Skeletal muscle tissue (tissue), 4 donors: ENCODE results near the gene DCPS. TPM values are rescaled to one million over a fixed set of nuclear protein-coding genes. Genes with fewer than 3 reads are reported as not detected.

ENCODE experiments used
- H3K27ac ChIP-seq: one replicate; pipeline ENCODE4 v1.7.0; 2013; ENCODE audit warnings: mild to moderate bottlenecking, low read depth, low read length, inconsistent platforms
- H3K27me3 ChIP-seq, 3 donors: one replicate each; pipeline ENCODE4 v1.7.0; 2013; ENCODE audit warnings: low read length in 3 of 3; ENCODE audit not compliant: control insufficient read depth in 3 of 3, insufficient read depth in 3 of 3
- H3K36me3 ChIP-seq, 3 donors: one replicate each; pipeline ENCODE4 v1.7.0; 2013; ENCODE audit warnings: low read length in 3 of 3; ENCODE audit not compliant: control insufficient read depth in 3 of 3, insufficient read depth in 3 of 3
- H3K4me1 ChIP-seq, 3 donors: one replicate each; pipeline ENCODE4 v1.7.0; 2013; ENCODE audit warnings: low read length in 3 of 3, mild to moderate bottlenecking in 3 of 3; ENCODE audit not compliant: control insufficient read depth in 3 of 3, insufficient read depth in 3 of 3
- H3K4me3 ChIP-seq, 3 donors: one replicate each; pipeline ENCODE4 v1.7.0; 2013; ENCODE audit warnings: low read length in 3 of 3
- H3K9ac ChIP-seq, 3 donors: one replicate each; pipeline ENCODE4 v1.7.0; 2013; ENCODE audit warnings: low read length in 3 of 3, mild to moderate bottlenecking in 3 of 3, moderate library complexity in 2 of 3, low read depth in 1 of 3
- H3K9me3 ChIP-seq, 3 donors: one replicate each; pipeline ENCODE4 v1.7.0; 2013; ENCODE audit warnings: low read length in 3 of 3; ENCODE audit not compliant: control insufficient read depth in 3 of 3
- total RNA-seq: library from RNA; depleted of rRNA; stranded (reverse); fragments of >200 nt; gene quantifications from one replicate; pipeline ENCODE4 v1.2.3, GENCODE V29; 2014
- donor health status: Osteomylitis.

The DCPS gene
- total RNA-seq, 1 donor from 2014 or later, result 8.4 TPM

DNA sequence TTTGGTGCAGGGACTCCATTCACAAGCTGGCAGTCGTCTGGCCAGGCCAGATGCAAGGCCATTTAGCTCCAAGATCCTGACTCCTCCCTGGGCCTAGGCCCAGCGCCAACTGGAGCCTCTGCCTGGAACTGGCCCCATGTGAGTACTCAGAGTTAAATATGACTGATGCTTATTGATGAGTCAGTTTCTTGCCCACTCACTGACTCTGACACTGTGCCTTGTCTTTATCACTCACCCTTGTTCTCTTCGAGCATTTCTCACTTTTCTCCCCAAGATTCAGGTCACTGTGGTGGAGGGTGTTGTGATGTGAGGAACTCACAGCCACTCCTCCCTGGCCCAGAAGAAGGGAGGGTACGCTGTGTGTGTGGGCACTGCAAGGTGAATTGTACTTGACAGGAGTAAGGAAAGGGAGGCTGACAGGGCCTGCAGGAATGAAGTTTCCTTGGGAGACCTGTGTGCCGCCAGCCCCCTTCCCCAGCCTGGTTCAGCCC, 28.4 kb downstream of the DCPS start:
- Histone ChIP-seq H3K4me1 (peaks cover 23 to 35% (median 30%) of the 10 kb centered on the region in 3 donors), H3K9ac (no peak overlapping the region), H3K27me3 (no peaks in the 10 kb centered on the region), H3K4me3 (no peak overlapping the region), H3K27ac (no peak overlapping the region), H3K36me3 (peaks cover 11 to 18% (median 15%) of the 10 kb centered on the region in 3 donors), H3K9me3 (no peaks in the 10 kb centered on the region)

GRCh38 chr11:126333142-126333541, 29.3 kb downstream of the DCPS start:
- H3K36me3 ChIP-seq, result peaks cover 16 to 21% (median 16%) of the 10 kb centered on the region in 3 donors
- H3K4me1 ChIP-seq, result peaks cover 23 to 39% (median 34%) of the 10 kb centered on the region in 3 donors
- no peak overlapping the region for H3K27ac ChIP-seq
- no peaks in the 10 kb centered on the region for H3K9me3 ChIP-seq
- H3K9ac ChIP-seq, result no peak overlapping the region
- no peak overlapping the region for H3K4me3 ChIP-seq
- no peaks in the 10 kb centered on the region for H3K27me3 ChIP-seq

DNA sequence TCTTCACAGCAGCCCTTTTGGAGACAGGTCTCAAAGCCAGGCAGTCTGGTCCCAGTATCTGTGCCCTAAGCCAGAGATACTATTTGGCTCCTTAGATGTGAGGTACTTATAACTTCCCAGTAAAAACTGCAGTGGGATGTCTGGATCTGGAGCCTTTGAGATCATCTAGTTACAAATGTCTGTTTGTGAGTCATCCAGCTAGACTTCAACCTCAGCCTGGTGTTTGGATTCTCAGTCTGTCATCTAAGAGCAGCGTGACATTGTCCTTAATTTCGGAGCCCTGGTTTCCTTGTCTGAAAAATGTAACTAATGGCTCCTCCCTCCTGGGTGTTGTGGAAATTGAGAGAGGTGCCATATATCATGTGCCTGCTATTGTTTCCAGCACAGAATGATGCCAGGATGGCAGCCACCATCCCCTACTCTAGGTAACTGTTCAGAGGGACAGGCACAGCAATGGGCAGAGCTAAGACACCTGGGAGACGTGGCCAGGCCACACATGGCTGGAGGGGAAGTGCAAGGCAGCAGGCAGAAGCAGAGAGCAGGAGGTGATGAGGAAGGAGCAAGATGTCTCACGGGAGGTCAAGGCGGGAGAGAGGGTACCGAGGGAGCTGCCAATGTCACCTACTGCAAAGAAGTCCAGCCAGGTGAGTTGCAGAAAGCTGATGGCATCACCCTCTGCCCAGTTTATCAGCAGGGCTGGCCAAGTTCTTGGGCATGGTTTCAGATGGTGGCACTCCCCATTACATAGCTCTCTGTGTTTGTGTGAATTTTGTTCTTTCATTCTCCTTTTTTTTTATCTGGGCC, 31.0 kb downstream of the DCPS start:
- no peak overlapping the region for H3K27ac ChIP-seq
- no peak overlapping the region for H3K9ac ChIP-seq
- no peaks in the 10 kb centered on the region for H3K9me3 ChIP-seq
- peaks cover 26 to 41% (median 38%) of the 10 kb centered on the region in 3 donors for H3K4me1 ChIP-seq
- H3K36me3 ChIP-seq, result peaks cover 22 to 27% (median 25%) of the 10 kb centered on the region in 3 donors
- H3K27me3 ChIP-seq, result no peaks in the 10 kb centered on the region
- no peak overlapping the region for H3K4me3 ChIP-seq

DNA sequence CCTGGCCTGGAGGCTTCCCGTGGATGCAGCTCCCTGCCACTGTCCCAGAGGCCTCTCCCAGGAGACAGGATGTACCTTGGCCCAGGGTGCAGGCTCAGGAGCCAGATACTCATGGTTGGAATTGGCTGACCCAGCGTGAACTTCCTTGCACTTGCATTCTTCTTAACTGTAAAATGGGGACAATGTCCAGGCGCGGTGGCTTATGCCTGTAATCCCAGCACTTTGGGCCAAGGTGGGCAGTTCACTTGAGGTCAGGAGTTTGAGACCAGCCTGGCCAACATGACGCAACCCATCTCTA, 31.6 kb downstream of the DCPS start:
- Histone ChIP-seq H3K9me3 (no peaks in the 10 kb centered on the region), H3K27me3 (no peaks in the 10 kb centered on the region), H3K4me3 (no peak overlapping the region), H3K9ac (no peak overlapping the region), H3K36me3 (peaks cover 22 to 27% (median 25%) of the 10 kb centered on the region in 3 donors), H3K4me1 (peaks cover 31 to 45% (median 44%) of the 10 kb centered on the region in 3 donors), H3K27ac (no peak overlapping the region)

GRCh38 chr11:126336138-126336541, 32.3 kb downstream of the DCPS start:
- Histone ChIP-seq H3K4me1 (peaks cover 36 to 52% (median 51%) of the 10 kb centered on the region in 3 donors), H3K27me3 (no peaks in the 10 kb centered on the region), H3K36me3 (peaks cover 22 to 25% (median 25%) of the 10 kb centered on the region in 3 donors), H3K4me3 (no peak overlapping the region), H3K9ac (no peak overlapping the region), H3K27ac (no peak overlapping the region), H3K9me3 (no peaks in the 10 kb centered on the region)

DNA sequence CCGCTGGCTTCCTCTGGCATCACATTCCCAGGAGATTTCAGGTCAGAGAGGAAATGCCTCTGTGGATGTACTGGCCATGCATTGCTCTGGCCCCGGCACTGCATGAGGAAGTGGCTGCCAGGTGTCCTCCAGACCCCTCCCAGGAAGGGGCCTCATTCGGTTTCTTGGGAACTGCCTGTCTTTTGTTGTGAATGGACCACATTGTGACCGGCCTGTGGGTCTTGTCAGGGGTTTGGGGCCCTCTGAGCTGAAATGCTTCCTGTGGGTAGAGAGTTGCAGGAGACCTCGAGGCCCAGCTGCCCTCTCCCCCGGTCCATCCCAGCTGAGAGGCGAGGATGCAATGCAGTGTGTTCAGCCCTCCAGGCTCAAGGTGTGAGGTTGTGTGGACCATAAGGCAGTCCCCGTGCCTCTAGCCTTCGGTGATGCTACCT, 32.8 kb downstream of the DCPS start:
- no peak overlapping the region for H3K9ac ChIP-seq
- H3K4me1 ChIP-seq, result peaks cover 41 to 57% (median 56%) of the 10 kb centered on the region in 3 donors
- H3K36me3 ChIP-seq, result peaks cover 20 to 21% (median 21%) of the 10 kb centered on the region in 3 donors
- H3K4me3 ChIP-seq, result no peak overlapping the region
- no peaks in the 10 kb centered on the region for H3K27me3 ChIP-seq
- H3K9me3 ChIP-seq, result no peaks in the 10 kb centered on the region
- no peak overlapping the region for H3K27ac ChIP-seq

- Histone ChIP-seq H3K4me1 (peaks cover 39 to 57% (median 56%) of the 10 kb centered on the region in 3 donors), H3K9me3 (no peaks in the 10 kb centered on the region), H3K27ac (no peak overlapping the region), H3K36me3 (peaks cover 19 to 21% (median 19%) of the 10 kb centered on the region in 3 donors), H3K9ac (no peak overlapping the region), H3K27me3 (no peaks in the 10 kb centered on the region), H3K4me3 (no peak overlapping the region)
Observed at GRCh38 chr11:126337126-126337473, 33.2 kb downstream of the DCPS start.

DNA sequence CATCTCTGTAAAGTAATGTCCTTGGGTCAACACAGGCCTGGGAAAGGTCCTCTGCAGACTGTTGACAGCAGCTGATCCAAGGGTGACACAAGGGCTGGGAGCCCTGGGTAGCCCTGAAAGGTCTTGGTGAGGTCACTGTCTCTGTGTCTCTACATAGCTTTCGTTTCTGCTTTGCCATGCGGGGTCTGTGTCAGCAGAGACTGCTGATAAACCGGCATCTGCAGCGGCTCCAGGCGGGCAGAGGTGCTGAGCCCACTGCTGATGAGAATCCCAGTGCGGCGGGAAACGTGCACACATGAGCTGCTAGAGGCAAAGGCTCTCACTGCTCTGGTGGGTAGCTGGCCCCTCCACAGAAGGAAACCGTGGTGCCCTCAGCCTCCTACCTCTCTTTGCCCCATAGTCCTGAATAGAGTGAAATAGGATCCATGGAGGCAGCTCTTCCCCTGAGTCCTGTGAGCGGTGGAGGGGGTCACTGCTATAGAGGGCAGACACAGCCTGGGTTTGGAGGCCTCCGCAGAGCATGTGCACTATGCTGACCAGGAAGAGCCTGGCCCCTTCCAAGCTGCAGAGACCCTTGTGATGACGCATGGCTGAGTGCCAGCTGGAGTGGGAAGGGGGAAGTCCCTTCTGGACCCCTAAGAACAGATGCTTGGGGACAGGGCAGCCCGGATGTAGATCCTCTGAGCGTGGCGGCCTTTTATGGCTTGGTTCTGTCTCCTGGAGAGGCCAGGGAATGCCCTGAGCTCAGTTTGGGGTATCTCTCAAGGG, 33.8 kb downstream of the DCPS start:
- H3K9me3 ChIP-seq, result no peaks in the 10 kb centered on the region
- H3K27me3 ChIP-seq, result no peaks in the 10 kb centered on the region
- peaks cover 36 to 53% (median 53%) of the 10 kb centered on the region in 3 donors for H3K4me1 ChIP-seq
- H3K36me3 ChIP-seq, result peaks cover 15 to 21% (median 17%) of the 10 kb centered on the region in 3 donors
- H3K9ac ChIP-seq, result peak overlapping the region in 1 of 3 donors; percentile 1
- H3K4me3 ChIP-seq, result no peak overlapping the region
- H3K27ac ChIP-seq, result no peak overlapping the region

DNA sequence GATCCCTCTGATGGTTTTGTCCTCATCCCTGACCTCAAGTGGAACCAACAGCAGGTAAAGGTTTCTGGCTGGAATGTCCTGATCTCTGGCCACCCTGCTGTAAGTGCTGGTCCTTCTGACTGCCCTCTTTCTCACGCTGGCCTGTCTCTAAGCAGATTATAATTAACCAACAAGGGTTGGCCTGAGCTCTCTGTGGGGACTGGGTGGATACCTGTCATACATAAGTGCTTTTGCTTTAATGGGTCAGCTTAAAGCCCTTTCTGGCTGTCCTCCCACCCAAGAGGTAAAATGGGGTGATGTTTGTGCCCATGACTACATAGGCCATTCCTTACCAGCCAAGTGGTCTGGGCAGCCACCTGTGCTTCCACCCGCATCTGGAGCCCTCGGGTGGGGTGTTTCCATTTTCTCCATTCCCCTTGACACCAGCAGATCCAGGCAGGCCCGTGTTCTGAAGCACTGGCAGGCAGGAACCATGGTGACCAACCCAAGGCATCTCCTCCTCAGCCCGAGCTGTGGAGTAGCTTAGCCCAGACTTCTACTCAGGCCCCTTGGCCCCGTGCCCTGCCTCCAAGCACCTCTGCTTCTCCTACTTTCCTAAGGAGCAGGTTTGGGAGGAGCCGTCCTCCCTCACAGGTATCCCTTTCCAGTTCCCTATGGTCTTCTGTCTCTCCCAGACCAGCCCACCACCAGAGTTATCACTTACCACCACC, 34.6 kb downstream of the DCPS start:
- Histone ChIP-seq H3K4me1 (peaks cover 36 to 53% (median 49%) of the 10 kb centered on the region in 3 donors), H3K4me3 (no peak overlapping the region)

More for the DNA sequence above, 34.6 kb downstream of the DCPS start:
- H3K27ac ChIP-seq, result no peak overlapping the region
- peaks cover 20 to 26% (median 23%) of the 10 kb centered on the region in 3 donors for H3K36me3 ChIP-seq
- H3K27me3 ChIP-seq, result no peaks in the 10 kb centered on the region
- H3K9ac ChIP-seq, result no peak overlapping the region
- H3K9me3 ChIP-seq, result no peaks in the 10 kb centered on the region
